Measurements from ENCODE around the gene SOX4. TPM values are rescaled to one million over a fixed set of nuclear protein-coding genes. Genes with fewer than 3 reads are reported as not detected.

The SOX4 gene
- total RNA-seq, 1 donor from 2014 or later = 10.5 TPM

DNA sequence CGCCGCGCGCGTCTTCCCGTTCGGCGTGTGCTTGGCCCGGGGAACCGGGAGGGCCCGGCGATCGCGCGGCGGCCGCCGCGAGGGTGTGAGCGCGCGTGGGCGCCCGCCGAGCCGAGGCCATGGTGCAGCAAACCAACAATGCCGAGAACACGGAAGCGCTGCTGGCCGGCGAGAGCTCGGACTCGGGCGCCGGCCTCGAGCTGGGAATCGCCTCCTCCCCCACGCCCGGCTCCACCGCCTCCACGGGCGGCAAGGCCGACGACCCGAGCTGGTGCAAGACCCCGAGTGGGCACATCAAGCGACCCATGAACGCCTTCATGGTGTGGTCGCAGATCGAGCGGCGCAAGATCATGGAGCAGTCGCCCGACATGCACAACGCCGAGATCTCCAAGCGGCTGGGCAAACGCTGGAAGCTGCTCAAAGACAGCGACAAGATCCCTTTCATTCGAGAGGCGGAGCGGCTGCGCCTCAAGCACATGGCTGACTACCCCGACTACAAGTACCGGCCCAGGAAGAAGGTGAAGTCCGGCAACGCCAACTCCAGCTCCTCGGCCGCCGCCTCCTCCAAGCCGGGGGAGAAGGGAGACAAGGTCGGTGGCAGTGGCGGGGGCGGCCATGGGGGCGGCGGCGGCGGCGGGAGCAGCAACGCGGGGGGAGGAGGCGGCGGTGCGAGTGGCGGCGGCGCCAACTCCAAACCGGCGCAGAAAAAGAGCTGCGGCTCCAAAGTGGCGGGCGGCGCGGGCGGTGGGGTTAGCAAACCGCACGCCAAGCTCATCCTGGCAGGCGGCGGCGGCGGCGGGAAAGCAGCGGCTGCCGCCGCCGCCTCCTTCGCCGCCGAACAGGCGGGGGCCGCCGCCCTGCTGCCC is 1.1 kb downstream of the SOX4 start:
- peak; percentile 39 for ATAC-seq

DNA sequence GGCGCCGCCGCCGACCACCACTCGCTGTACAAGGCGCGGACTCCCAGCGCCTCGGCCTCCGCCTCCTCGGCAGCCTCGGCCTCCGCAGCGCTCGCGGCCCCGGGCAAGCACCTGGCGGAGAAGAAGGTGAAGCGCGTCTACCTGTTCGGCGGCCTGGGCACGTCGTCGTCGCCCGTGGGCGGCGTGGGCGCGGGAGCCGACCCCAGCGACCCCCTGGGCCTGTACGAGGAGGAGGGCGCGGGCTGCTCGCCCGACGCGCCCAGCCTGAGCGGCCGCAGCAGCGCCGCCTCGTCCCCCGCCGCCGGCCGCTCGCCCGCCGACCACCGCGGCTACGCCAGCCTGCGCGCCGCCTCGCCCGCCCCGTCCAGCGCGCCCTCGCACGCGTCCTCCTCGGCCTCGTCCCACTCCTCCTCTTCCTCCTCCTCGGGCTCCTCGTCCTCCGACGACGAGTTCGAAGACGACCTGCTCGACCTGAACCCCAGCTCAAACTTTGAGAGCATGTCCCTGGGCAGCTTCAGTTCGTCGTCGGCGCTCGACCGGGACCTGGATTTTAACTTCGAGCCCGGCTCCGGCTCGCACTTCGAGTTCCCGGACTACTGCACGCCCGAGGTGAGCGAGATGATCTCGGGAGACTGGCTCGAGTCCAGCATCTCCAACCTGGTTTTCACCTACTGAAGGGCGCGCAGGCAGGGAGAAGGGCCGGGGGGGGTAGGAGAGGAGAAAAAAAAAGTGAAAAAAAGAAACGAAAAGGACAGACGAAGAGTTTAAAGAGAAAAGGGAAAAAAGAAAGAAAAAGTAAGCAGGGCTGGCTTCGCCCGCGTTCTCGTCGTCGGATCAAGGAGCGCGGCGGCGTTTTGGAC is 2.0 kb downstream of the SOX4 start:
- ATAC-seq = peak; percentile 46

DNA sequence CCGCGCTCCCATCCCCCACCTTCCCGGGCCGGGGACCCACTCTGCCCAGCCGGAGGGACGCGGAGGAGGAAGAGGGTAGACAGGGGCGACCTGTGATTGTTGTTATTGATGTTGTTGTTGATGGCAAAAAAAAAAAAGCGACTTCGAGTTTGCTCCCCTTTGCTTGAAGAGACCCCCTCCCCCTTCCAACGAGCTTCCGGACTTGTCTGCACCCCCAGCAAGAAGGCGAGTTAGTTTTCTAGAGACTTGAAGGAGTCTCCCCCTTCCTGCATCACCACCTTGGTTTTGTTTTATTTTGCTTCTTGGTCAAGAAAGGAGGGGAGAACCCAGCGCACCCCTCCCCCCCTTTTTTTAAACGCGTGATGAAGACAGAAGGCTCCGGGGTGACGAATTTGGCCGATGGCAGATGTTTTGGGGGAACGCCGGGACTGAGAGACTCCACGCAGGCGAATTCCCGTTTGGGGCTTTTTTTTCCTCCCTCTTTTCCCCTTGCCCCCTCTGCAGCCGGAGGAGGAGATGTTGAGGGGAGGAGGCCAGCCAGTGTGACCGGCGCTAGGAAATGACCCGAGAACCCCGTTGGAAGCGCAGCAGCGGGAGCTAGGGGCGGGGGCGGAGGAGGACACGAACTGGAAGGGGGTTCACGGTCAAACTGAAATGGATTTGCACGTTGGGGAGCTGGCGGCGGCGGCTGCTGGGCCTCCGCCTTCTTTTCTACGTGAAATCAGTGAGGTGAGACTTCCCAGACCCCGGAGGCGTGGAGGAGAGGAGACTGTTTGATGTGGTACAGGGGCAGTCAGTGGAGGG is 2.8 kb downstream of the SOX4 start:
- no peak for ATAC-seq

DNA sequence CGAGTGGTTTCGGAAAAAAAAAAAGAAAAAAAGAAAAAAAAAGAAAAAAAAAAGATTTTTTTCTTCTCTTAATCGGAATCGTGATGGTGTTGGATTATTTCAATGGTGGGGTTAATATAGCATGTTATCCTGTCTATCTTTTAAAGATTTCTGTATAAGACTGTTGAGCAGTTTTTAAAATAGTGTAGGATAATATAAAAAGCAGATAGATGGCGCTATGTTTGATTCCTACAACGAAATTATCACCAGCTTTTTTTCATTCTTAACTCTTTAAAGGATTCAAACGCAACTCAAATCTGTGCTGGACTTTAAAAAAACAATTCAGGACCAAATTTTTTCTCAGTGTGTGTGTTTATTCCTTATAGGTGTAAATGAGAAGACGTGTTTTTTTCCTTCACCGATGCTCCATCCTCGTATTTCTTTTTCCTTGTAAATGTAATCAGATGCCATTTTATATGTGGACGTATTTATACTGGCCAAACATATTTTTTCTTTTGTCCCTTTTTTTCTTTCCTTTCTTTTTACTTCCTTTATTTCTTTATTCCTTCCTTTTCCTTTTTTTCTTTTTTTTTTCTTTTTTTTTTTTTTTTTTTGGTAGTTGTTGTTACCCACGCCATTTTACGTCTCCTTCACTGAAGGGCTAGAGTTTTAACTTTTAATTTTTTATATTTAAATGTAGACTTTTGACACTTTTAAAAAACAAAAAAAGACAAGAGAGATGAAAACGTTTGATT is 3.6 kb downstream of the SOX4 start:
- no peak for ATAC-seq

DNA sequence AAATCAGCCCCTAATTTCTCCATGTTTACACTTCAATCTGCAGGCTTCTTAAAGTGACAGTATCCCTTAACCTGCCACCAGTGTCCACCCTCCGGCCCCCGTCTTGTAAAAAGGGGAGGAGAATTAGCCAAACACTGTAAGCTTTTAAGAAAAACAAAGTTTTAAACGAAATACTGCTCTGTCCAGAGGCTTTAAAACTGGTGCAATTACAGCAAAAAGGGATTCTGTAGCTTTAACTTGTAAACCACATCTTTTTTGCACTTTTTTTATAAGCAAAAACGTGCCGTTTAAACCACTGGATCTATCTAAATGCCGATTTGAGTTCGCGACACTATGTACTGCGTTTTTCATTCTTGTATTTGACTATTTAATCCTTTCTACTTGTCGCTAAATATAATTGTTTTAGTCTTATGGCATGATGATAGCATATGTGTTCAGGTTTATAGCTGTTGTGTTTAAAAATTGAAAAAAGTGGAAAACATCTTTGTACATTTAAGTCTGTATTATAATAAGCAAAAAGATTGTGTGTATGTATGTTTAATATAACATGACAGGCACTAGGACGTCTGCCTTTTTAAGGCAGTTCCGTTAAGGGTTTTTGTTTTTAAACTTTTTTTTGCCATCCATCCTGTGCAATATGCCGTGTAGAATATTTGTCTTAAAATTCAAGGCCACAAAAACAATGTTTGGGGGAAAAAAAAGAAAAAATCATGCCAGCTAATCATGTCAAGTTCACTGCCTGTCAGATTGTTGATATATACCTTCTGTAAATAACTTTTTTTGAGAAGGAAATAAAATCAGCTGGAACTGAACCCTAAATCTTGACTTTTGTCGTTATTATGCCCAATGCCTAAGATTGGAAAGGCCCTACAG is 4.5 kb downstream of the SOX4 start:
- ATAC-seq = no peak

DNA sequence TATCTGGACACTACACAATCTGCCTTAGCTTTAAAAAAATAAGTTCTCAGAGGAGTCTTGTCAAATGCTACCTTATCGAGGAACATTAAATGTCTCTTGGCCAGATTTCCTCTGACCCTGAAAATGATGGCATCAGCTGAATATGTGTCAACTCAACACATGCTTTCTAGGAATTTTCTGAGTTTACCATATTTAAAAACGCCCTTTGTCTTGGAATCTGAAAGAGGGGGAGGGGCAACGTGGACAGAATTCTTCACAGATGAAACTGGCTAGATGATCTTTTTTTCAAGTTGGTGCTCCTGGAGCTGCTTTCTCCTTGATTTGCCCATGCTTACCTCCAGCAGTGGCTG is 5.1 kb downstream of the SOX4 start:
- ATAC-seq = no peak

DNA sequence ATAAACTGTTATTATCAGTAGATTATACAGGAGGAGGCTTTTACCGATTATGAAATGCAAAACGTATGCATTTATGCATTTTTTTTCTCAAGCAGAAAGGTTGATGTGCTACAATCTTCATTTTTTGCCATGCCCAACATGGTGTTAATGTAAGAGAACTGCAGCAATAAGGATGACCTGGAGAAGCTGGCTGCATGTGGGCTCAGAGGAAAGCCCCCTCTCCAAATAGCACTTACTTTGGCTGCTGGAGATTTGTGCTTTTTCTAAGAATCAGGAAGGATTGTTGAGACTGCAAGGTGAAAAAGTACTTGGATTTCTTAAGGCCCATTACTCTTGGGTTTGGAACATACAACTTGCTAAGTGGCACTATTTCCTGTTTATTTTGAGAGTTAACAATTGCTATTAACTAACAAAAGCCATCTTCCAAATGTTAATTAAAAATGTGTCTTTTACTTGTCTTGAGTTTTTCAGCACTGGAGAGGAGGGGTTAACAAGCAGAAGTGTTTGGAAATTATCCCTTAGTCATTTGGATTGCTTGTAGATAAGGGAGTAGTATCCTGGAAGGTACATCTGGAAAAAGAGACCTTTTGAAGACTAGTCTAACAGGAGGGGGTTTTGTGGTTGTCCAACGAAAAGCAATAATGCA is 5.6 kb downstream of the SOX4 start:
- no peak for ATAC-seq

DNA sequence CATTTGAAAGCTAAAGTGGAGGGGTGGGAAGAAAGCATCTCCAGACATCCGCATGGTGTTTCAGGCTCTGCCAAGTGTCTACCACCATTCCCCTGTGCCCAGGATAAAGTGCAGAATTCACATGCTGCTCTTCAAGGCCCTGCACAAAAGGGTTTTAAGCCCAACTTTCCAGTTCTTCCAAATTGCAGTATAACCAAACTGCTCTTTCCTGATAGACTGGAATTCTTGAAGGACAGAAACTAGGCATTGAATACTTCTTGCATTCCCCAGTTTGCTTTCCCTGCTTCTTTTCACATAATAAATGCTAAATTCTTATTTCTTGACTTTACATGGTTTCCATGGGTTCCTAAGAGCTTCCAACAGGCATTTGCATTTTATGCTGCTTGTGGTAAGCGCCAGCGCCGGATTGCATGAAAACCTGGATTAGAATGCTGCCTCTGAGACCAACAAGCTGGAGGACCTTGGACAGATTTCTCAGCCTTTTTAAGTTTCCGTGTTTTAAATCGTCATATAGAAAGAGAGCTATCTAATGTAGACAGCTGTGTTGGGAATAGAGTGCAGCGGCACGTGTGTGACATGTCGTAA is 7.9 kb downstream of the SOX4 start:
- no peak for ATAC-seq

DNA sequence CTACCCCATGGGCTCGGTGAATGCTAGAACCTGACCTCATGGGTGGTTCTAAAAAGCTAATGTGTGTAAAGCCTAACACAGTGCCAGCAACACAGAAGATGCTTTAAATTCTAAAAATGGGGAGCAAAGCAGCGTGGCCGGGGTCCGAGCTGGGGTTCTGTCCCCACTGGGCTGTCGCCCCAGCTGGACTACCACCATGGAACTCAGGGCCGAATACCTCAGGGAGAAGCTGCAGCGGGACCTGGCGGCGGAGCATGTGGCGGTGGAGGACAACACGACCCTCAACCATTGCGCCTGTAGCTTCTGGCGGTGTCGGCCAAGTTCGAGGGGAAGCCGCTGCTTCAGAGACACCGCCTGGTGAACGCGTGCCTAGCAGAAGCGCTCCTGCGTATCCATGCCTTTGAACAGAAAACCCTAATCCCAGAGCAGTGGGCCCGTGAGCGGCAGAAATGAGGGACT is 8.4 kb downstream of the SOX4 start:
- no peak for ATAC-seq

DNA sequence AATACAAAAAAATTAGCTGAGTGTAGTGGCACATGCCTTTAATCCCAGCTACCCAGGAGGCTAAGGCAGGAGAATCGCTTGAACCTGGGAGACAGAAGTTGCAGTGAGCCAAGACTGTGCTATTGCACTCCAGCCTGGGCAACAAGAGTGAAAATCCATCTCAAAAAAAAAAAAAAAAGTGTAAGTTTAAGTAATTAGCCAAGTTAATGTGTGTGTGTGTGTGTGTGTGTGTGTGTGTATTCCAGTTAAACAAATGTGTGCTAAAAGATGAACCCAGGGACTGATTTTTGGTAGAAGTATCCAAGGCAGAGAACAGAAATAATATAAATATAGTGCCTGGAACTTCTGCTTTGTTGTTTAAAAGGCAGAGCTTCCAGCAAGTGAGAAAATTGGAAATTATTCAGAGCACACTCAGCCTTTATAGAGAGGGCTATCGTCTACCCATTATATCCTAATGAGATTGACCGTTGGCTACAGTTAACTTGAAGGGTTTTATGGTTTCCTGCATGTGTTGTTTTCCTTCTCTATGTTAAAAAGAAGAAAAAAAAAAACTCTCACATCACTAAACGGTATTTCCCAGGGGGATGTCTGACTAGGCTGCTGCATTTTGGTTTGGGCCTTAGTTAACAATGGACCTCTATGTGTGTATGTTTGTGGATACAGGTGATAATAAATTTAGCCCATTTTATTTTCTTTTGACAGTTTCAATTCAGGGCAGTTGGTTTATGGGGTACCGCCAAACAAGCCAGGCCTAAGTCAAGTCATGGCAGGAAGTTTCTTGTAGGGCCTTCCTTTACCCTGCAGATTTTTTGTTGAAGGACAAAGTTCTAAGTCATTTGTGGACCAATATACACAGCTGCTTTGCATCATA is 9.8 kb downstream of the SOX4 start:
- no peak for ATAC-seq

DNA sequence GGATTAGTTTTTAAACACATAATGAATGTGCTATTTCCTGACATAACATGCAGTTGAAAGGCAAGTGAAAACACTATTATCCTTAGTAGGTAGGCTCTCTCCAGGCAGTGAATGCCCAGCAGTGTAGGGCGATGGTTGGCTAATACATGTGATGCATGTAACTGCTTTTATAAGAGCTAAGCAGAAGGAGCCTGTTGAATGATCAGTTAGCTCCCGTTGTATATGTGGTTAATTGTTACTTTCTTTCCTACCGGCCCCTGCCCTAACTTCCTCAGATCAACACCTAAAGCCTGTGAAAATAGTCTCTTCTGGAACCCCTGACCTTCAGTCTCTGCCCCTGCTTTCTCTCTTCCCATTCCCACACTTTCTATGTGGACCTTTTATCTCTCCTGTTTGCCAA is 10.5 kb downstream of the SOX4 start:
- ATAC-seq = no peak

DNA sequence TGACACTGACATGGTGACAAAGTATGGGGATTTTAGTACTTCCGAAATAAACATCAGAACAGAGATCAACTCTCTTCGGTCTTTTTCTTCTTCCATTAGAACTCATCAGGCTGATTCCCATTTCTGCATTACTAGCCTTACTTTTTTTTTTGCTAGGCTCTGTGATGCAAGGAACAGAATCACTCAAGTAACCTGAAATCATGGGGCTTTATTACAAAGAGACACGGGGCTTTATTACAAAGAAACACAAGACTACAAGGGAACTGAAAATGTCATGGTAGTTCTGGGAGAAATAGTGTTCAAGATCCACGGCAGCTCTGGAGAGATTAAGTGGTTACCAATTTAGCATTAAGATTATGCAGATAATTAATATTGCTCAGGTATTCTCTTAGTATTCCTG is 11.6 kb downstream of the SOX4 start:
- ATAC-seq = no peak

DNA sequence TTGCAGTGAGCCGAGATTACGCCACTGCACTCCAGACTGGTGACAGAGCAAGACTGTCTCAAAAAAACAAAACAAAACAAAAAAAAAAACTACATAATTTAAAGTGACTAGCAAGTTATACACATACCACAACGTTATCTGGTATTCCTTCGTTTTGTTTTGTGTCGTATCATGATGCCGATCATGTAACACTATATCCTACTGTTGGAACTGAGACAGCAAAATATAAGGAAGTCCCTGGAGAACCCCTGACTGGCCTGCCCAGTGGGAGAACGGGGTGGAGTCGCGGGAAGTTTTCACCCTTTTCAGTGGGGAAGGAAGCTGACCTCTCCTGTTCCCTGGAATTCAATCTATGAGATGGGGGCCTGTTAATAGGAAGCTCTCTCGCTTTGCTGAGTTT is 15.1 kb downstream of the SOX4 start:
- ATAC-seq = no peak

DNA sequence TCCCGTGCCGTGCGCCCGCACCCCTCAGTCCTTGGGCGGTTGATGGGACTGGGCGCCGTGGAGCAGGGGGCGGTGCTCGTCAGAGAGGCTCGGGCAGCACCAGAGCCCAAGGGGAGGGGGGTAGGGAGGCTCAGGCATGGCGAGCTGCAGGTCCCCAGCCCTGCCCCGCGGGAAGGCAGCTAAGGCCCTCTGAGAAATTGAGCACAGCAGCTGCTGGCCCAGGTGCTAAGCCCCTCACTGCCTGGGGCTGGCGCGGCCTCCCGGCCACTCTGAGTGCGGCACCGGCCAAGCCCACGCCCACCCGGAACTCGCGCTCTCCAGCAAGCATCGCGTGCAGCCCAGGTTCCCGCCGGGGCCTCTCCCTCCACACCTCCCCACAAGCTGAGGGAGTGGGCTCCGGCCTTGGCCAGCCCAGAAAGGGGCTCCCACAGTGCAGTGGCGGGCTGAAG is 16.4 kb downstream of the SOX4 start:
- ATAC-seq = no peak

DNA sequence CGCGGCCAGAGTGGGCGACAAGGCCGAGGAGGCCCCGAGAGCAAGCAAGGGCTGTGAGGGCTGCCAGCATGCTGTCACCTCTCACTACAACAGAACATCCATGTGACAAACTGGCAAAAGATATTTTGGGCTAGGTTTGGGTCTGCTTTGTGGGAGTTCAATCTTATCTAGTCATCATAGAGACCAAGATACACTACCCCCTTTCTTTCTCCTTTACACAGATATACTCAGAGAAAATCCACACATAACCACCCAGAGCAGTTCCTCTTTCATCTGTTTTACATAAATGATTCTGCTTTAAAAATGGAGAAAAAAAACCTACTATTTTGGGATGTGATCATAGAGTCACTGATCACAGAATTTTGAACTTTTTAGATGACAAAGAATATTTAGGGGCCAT is 16.8 kb downstream of the SOX4 start:
- ATAC-seq = no peak

DNA sequence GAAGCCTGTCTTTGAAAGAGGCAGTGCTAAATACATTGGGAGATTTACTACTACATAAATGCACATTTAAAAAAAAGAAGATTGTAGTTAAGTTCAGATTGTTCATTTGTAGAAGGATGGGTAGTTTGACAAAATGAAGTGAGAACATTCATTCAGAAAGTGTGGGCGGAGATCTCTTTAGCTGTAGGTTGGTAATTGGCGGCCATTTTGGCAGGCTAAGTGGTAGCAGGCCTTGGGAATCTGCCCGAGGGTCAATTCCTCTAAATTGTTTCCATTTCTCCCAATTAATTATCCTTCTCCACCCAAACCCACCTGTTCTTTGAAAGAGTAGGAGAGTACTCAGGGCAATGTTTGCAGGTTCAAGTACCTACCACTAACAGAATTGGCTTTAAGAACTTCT is 17.9 kb downstream of the SOX4 start:
- no peak for ATAC-seq

DNA sequence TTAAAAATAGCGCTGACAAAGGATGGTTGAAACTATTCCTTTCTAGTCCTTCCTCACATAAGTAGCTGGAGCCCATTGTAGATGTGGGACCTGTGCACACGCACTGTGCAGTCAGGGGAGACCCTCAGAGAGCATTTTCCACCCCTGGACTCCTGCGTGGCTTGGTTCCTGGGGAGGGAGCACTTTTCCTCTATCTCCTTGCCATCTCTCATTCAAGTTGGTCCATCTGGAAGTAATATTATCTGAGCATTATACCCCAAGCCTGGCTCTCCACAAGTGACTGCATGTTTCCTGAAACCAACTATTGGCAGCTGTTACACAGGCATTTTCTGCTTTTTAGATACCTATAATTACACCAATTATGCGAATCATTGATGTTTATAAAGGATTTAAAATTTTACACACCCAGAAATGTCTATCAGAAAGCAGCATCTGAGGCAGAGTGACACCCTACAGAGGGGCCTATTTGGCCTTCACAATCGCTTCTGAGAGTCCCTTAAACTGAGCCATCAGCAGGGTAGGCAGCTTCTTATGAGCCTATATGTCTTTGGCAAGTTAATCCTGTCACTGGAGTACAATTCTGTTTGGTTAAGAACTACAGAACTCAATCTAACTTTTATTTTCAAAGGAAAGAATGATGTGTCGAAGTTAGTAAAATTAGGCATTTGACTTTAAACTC is 18.7 kb downstream of the SOX4 start:
- no peak for ATAC-seq

DNA sequence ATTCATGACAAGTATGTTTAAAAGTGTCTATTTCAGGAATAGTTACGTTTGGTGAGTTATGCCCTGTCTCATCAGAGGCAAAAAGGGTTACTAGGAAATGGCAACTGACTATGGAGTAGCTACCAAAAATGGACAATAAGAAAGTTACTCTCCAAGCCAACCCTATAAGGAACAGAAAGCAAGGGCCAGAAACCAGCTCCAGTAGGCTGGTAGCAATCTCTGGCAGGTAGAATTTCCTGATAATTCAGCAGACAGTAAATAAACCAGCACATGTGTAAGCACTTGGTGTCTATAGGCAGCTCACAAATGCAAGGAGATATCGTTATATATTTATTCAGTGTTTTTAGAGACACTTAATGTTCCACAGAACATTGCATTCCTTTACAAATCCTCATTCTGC is 20.3 kb downstream of the SOX4 start:
- no peak for ATAC-seq

DNA sequence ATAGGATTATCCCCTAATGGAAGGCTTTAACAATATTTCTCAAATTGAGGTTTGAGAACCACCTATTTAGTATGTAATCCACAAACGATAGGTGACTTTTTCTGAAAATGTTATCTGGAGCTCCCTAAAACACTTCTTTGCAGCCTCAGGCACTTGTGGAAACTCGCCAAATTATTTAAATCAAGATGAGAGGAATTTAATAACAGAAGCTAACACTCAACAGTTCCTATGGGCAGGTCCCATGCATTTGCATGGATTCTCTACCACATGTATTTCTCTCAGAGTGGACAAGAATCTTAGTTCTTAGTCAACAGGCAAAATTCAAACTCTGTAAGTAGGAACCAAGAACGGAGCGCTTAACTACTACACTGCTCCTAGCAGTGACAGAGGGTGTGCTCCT is 20.7 kb downstream of the SOX4 start:
- ATAC-seq = no peak
